Measurements from ENCODE around the gene AOC1. TPM values are rescaled to one million over a fixed set of nuclear protein-coding genes. Genes with fewer than 3 reads are reported as not detected.

AOC1 gene
- total and polyA plus RNA-seq, 4 donors, result 0.01 to 0.08 TPM; not detected in 2

DNA sequence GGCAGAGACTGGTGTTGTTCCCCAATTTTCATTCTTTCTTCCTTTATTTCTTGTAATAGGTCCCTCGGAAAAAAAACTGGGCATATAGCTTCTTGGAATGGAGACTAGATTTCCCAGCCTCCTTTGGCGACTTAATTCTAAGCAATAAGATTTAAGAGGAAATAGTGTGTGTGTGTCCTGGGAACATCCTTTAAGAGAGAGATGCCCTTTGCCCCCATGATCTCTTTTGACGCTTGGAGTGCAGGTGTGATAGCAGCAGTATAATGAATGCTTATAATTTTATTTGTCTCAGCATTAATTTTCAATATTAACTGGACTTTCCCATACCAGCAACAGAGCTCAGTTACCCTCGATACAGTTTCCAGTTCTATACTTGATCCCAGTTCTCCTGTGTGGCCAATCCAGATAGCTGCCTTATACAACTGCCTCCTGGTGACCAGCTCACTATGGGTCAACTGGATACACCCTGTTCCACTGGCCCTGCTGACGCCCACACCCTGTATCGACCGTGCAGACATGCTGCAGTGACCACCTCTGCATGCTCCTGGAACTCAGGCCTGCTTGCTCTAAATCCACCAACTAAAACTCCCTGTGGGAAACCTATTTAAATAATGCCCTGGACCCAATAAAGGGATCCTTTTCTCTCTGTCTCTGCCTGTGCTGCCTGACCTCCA, 37.9 kb upstream of the AOC1 start (continued):
- TF ChIP-seq EGR1 (IDR thresholded peaks at IDR 0.05; ENCODE audit: low read depth in 2 of 2) (no peak), TAF1 (conservative IDR thresholded peaks at IDR 0.05) (no peak)

DNA sequence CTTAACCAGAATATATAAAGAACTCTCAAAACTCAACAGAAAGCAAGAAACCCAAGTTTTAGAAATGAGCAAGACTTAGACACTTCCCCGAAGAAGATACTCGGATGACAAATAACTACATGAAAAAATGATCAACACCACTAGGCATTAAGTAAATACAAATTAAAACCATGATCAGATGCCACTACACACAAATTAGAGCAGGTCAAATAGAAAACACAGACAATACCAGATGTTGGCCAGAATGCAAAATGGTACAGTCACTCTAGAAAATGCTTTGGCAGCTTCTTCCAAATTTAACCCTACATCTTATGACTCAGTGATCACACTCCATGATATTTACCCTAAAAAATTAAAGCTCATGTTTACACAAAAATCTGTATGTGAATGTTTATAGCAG, 33.3 kb upstream of the AOC1 start:
- Histone ChIP-seq H3K4me3 (ENCODE audit: low read depth in 1 of 3, low read length in 3 of 3) (no peak overlapping the region), H3K4me1 (ENCODE audit: control insufficient read depth in 4 of 4, insufficient read depth in 4 of 4, low read length in 3 of 4) (peaks cover 0 to 4% (median 3%) of the 10 kb centered on the region in 4 donors), H3K9me3 (ENCODE audit: control insufficient read depth in 4 of 4, low read length in 3 of 4) (peaks cover 0 to 7% (median under 1%) of the 10 kb centered on the region in 4 donors), H3K36me3 (ENCODE audit: control insufficient read depth in 4 of 4, insufficient read depth in 3 of 4, low read depth in 1 of 4, low read length in 3 of 4) (no peaks in the 10 kb centered on the region), H3K9ac (ENCODE audit: low read depth in 1 of 2, low read length in 2 of 2) (no peak overlapping the region), H3K27me3 (ENCODE audit: control insufficient read depth in 4 of 4, insufficient read depth in 4 of 4, low read length in 3 of 4) (no peaks in the 10 kb centered on the region), H3K27ac (ENCODE audit: low read depth in 1 of 2, low read length in 2 of 2) (no peak overlapping the region)
- 91% methylated on average over 2 of the region's 2 CpGs for WGBS
- no peak for TF ChIP-seq TAF1 (conservative IDR thresholded peaks at IDR 0.05)
- no peak for TF ChIP-seq YY1 (IDR thresholded peaks at IDR 0.05)
- TF ChIP-seq JUND (IDR thresholded peaks at IDR 0.05), result no peak
- no peak for DNase-seq (ENCODE audit: low spot score)

DNA sequence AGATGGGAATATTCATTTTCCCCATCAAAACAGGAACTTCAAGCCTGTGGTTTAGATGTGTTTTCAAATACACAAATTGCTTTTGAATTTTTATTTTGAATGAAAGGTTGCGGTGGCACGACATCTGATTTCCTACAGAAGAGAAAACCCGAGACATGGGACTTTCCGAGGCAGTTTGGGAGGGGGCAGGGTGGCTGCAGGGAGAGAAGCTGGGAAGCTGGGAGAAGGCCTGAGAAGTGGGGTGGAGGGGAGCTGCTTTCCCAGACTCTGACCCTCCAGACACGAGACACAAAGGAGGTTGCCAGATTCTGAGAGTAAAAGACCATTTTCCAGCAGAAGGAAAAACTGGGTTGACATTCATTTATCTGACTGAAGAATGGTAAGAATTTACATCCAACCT, 32.2 kb upstream of the AOC1 start:
- TF ChIP-seq SP1 (IDR thresholded peaks at IDR 0.05), result no peak
- no peak for TF ChIP-seq NR2F2 (IDR thresholded peaks at IDR 0.05)
- Histone ChIP-seq H3K4me3 (ENCODE audit: low read depth in 1 of 3, low read length in 3 of 3) (no peak overlapping the region), H3K9ac (ENCODE audit: low read depth in 1 of 2, low read length in 2 of 2) (no peak overlapping the region), H3K4me1 (ENCODE audit: control insufficient read depth in 4 of 4, insufficient read depth in 4 of 4, low read length in 3 of 4) (peaks cover 2 to 16% (median 5%) of the 10 kb centered on the region in 4 donors), H3K9me3 (ENCODE audit: control insufficient read depth in 4 of 4, low read length in 3 of 4) (peaks cover 0 to 4% (median under 1%) of the 10 kb centered on the region in 4 donors), H3K27me3 (ENCODE audit: control insufficient read depth in 4 of 4, insufficient read depth in 4 of 4, low read length in 3 of 4) (no peaks in the 10 kb centered on the region), H3K36me3 (ENCODE audit: control insufficient read depth in 4 of 4, insufficient read depth in 3 of 4, low read depth in 1 of 4, low read length in 3 of 4) (no peaks in the 10 kb centered on the region), H3K27ac (ENCODE audit: low read depth in 1 of 2, low read length in 2 of 2) (no peak overlapping the region)
- WGBS, result 44% methylated on average over 5 of the region's 5 CpGs
- DNase-seq (ENCODE audit: low spot score), result no peak

DNA sequence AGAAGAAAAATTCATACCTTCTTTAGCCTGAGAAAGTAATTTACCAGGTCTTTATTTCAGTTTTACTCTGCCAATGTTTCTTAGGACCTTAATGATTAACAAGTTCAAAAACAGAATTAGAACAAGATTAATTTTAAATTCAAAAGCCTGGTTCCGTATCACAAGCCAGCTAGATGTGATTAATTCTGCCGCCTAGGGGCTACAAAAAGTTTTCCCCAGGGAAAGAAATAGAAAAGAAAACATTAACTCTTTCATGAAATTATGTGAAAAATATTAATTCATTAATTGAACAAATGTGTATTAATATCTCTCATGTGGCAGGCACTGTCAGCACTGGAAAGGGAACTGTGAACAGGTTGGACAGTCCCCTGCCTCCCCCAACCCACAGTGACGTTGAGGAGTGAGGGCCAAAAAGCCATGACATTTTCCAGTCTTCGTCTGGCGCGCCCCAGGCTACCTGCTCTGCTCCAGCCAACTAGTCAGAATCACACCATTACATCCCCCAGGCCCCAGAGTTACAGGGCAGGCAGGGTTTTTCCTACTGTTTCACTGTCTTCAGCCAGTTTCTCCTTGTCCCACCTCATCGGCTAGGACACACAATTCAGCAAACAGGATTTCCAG, 31.6 kb upstream of the AOC1 start:
- H3K4me3 ChIP-seq (ENCODE audit: low read depth in 1 of 3, low read length in 3 of 3), result no peak overlapping the region
- WGBS, result 78% methylated on average over 7 of the region's 7 CpGs
- TF ChIP-seq, protein P1, sequence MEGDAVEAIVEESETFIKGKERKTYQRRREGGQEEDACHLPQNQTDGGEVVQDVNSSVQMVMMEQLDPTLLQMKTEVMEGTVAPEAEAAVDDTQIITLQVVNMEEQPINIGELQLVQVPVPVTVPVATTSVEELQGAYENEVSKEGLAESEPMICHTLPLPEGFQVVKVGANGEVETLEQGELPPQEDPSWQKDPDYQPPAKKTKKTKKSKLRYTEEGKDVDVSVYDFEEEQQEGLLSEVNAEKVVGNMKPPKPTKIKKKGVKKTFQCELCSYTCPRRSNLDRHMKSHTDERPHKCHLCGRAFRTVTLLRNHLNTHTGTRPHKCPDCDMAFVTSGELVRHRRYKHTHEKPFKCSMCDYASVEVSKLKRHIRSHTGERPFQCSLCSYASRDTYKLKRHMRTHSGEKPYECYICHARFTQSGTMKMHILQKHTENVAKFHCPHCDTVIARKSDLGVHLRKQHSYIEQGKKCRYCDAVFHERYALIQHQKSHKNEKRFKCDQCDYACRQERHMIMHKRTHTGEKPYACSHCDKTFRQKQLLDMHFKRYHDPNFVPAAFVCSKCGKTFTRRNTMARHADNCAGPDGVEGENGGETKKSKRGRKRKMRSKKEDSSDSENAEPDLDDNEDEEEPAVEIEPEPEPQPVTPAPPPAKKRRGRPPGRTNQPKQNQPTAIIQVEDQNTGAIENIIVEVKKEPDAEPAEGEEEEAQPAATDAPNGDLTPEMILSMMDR (IDR thresholded peaks at IDR 0.05; ENCODE audit: low read depth, low read length, missing input control), result peak; percentile 27
- TF ChIP-seq GABPA (IDR thresholded peaks at IDR 0.05 in 1 of 2, conservative IDR thresholded peaks at IDR 0.05 in 1 of 2) (no peak), EGR1 (IDR thresholded peaks at IDR 0.05; ENCODE audit: low read depth in 2 of 2) (no peak), FOXA1 (IDR thresholded peaks at IDR 0.05) (no peak), RAD21 (IDR thresholded peaks at IDR 0.05) (peak in 1 of 2 donors; percentile 60), TAF1 (conservative IDR thresholded peaks at IDR 0.05) (no peak), RXRA (IDR thresholded peaks at IDR 0.05) (no peak)
- TF ChIP-seq, protein P2, sequence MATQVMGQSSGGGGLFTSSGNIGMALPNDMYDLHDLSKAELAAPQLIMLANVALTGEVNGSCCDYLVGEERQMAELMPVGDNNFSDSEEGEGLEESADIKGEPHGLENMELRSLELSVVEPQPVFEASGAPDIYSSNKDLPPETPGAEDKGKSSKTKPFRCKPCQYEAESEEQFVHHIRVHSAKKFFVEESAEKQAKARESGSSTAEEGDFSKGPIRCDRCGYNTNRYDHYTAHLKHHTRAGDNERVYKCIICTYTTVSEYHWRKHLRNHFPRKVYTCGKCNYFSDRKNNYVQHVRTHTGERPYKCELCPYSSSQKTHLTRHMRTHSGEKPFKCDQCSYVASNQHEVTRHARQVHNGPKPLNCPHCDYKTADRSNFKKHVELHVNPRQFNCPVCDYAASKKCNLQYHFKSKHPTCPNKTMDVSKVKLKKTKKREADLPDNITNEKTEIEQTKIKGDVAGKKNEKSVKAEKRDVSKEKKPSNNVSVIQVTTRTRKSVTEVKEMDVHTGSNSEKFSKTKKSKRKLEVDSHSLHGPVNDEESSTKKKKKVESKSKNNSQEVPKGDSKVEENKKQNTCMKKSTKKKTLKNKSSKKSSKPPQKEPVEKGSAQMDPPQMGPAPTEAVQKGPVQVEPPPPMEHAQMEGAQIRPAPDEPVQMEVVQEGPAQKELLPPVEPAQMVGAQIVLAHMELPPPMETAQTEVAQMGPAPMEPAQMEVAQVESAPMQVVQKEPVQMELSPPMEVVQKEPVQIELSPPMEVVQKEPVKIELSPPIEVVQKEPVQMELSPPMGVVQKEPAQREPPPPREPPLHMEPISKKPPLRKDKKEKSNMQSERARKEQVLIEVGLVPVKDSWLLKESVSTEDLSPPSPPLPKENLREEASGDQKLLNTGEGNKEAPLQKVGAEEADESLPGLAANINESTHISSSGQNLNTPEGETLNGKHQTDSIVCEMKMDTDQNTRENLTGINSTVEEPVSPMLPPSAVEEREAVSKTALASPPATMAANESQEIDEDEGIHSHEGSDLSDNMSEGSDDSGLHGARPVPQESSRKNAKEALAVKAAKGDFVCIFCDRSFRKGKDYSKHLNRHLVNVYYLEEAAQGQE (IDR thresholded peaks at IDR 0.05), result no peak

More for the DNA sequence above, 31.6 kb upstream of the AOC1 start:
- H3K4me1 ChIP-seq (ENCODE audit: control insufficient read depth in 4 of 4, insufficient read depth in 4 of 4, low read length in 3 of 4), result peaks cover 4 to 21% (median 9%) of the 10 kb centered on the region in 4 donors
- no peaks in the 10 kb centered on the region for H3K36me3 ChIP-seq (ENCODE audit: control insufficient read depth in 4 of 4, insufficient read depth in 3 of 4, low read depth in 1 of 4, low read length in 3 of 4)
- no peak for DNase-seq (ENCODE audit: low spot score)
- H3K27me3 ChIP-seq (ENCODE audit: control insufficient read depth in 4 of 4, insufficient read depth in 4 of 4, low read length in 3 of 4), result no peaks in the 10 kb centered on the region
- H3K27ac ChIP-seq (ENCODE audit: low read depth in 1 of 2, low read length in 2 of 2), result no peak overlapping the region
- peaks cover 0 to 4% (median under 1%) of the 10 kb centered on the region in 4 donors for H3K9me3 ChIP-seq (ENCODE audit: control insufficient read depth in 4 of 4, low read length in 3 of 4)
- H3K9ac ChIP-seq (ENCODE audit: low read depth in 1 of 2, low read length in 2 of 2), result no peak overlapping the region

Data from liver (tissue), 9 donors.